ENCODE measurements around the gene PMS2. TPM values are rescaled to one million over a fixed set of nuclear protein-coding genes. Genes with fewer than 3 reads are reported as not detected.

PMS2 gene
- total and polyA plus RNA-seq, 9 of the 15 experiments (the other 6 are each of a cell fraction or from before 2014, with no cell fraction given): 4.9 to 27.6 (median 16.5) TPM

DNA sequence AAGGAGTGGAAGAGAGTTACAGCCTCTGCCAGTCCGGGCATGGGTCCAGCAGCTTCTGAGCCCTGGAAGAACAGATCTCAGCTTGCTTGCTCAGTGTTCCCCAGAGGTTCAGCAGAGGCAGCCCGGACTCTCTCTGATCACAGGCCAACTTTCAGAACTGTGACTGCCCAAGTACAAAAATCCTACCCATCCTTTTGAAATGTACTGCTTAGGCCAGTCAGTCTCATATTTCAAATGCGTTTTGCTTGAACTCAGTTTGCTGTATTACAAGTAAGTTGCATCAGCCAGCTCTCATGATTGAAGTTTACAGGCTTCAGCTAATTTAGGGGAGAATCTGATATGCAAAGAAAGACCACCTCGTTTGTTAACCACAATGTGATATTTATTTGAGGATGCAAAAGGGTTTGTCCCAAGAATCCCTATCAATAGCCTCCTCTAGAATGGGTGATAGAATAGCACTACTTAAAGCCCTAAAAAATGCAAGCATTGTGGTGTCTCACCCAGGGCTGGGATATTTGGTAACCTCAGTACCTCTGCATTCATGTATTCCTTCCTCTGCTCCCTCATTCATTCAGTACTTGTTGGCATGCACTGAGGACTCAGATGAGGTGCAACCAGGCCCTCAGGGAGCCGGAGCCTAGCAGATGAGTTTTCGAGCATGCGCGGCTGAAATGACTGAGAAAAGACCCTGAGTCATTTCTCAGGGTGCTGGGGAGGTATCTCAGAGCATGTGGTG is 7.2 kb upstream of the PMS2 start:
- Histone ChIP-seq H3K27me3 (ENCODE audit: control insufficient read depth in 2 of 2, insufficient read depth in 2 of 2, low read length in 2 of 2) (no peaks in the 10 kb centered on the region), H3K4me1 (replicated peaks in 1 of 2; ENCODE audit: control insufficient read depth in 2 of 2, insufficient read depth in 2 of 2, low read length in 2 of 2) (peaks cover 2 to 17% of the 10 kb centered on the region in 2 experiments; a peak in 4 of 5 replicates), H3K9ac (ENCODE audit: insufficient read depth in 1 of 2, low read depth in 2 of 2, low read length in 2 of 2) (peak overlapping the region in 1 of 2 experiments; percentile 57; a peak in 2 of 4 replicates), H3K9me1 (ENCODE audit: control insufficient read depth, insufficient read depth, low read length) (no peaks in the 10 kb centered on the region), H3K27ac (ENCODE audit: extremely low read depth, low read depth, low read length) (peak overlapping the region; percentile 78), H4K20me1 (replicated peaks; ENCODE audit: control insufficient read depth, insufficient read depth, low read length) (no peaks in the 10 kb centered on the region), H3K79me2 (ENCODE audit: control insufficient read depth, insufficient read depth, low read length) (peaks cover 29% of the 10 kb centered on the region), H3K36me3 (ENCODE audit: control insufficient read depth, insufficient read depth, low read length) (peaks cover 89% of the 10 kb centered on the region), H3K4me2 (ENCODE audit: insufficient read depth, low read length) (0 out of 2 replicates have a peak overlapping the region, but pooled peaks have one; percentile 3), H2AFZ (ENCODE audit: low read depth, low read length) (no peak overlapping the region), H3K9me3 (replicated peaks; ENCODE audit: control insufficient read depth, insufficient read depth, low read depth, low read length) (no peaks in the 10 kb centered on the region), H3K4me3 (no peak overlapping the region)
- intact Hi-C loops (cut with micrococcal nuclease) (no loop called here), in situ Hi-C loops (cut with MboI) (no loop called here)
- ATAC-seq: peak; percentile 80
- POLR2A ChIA-PET: interaction anchor here (0.8 to 2.0 kb wide), 6 partner anchors 8 to 318 kb away, joined by 3 to 16 read pairs (median 4); partner anchors contain the start of gene ANKRD61
- CTCF ChIA-PET (ENCODE audit: low intra/inter-chr PET ratio): no interaction called here
- BruUV-seq (replicated peaks): no TSS peak
- WGBS (ENCODE audit: insufficient coverage, low coverage, missing lambda C conversion rate): 73% methylated on average over 8 of the region's 8 CpGs
- peak in 1 of 4 experiments; percentile 37 for DNase-seq (ENCODE audit: extremely low read depth in 1 of 4, low spot score in 3 of 4)
- no peak for FAIRE-seq
- TF ChIP-seq JUND (IDR thresholded peaks at IDR 0.05; ENCODE audit: borderline replicate concordance, low read depth, low read length) (peak; percentile 73; the same call in 1 of the 2 replicates), JUND (tag; IDR thresholded peaks at IDR 0.05; ENCODE audit: borderline replicate concordance, low read depth, low read length) (peak; percentile 43; the same call in 1 of the 3 replicates), GABPB1 (CRISPR knock-in tag; IDR thresholded peaks at IDR 0.05) (peak; percentile 56; the same call in 1 of the 2 replicates), TAL1 (IDR thresholded peaks at IDR 0.05) (no peak), POLR2AphosphoS2 (IDR thresholded peaks at IDR 0.05; ENCODE audit: low read length) (no peak; the same call in 1 of the 2 replicates), ZNF695 (CRISPR knock-in tag; IDR thresholded peaks at IDR 0.05) (no peak), SMARCC2 (IDR thresholded peaks at IDR 0.05; ENCODE audit: low read depth) (no peak; the same call in 1 of the 2 replicates), KLF16 (IDR thresholded peaks at IDR 0.05) (no peak), JUN (IDR thresholded peaks at IDR 0.05; ENCODE audit: borderline replicate concordance, low read depth, low read length) (peak; percentile 25; the same call in 1 of the 2 replicates), JUN (CRISPR knock-in tag; IDR thresholded peaks at IDR 0.05; ENCODE audit: borderline replicate concordance) (no peak), ZNF134 (CRISPR knock-in tag; conservative IDR thresholded peaks at IDR 0.05) (no peak), CHCHD3 (CRISPR knock-in tag; IDR thresholded peaks at IDR 0.05) (no peak), XRCC3 (IDR thresholded peaks at IDR 0.05) (no peak), ZNF644 (tag; IDR thresholded peaks at IDR 0.05; ENCODE audit: low read depth) (peak; percentile 68), TCF3 (CRISPR knock-in tag; IDR thresholded peaks at IDR 0.05) (no peak), MEIS2 (IDR thresholded peaks at IDR 0.05; ENCODE audit: partially characterized antibody) (peak; percentile 69), HIVEP1 (CRISPR knock-in tag; IDR thresholded peaks at IDR 0.05) (no peak), CBX5 (IDR thresholded peaks at IDR 0.05; ENCODE audit: borderline replicate concordance, low read depth) (no peak), ZNF232 (CRISPR knock-in tag; IDR thresholded peaks at IDR 0.05) (no peak)
- TF ChIP-seq, protein P1, sequence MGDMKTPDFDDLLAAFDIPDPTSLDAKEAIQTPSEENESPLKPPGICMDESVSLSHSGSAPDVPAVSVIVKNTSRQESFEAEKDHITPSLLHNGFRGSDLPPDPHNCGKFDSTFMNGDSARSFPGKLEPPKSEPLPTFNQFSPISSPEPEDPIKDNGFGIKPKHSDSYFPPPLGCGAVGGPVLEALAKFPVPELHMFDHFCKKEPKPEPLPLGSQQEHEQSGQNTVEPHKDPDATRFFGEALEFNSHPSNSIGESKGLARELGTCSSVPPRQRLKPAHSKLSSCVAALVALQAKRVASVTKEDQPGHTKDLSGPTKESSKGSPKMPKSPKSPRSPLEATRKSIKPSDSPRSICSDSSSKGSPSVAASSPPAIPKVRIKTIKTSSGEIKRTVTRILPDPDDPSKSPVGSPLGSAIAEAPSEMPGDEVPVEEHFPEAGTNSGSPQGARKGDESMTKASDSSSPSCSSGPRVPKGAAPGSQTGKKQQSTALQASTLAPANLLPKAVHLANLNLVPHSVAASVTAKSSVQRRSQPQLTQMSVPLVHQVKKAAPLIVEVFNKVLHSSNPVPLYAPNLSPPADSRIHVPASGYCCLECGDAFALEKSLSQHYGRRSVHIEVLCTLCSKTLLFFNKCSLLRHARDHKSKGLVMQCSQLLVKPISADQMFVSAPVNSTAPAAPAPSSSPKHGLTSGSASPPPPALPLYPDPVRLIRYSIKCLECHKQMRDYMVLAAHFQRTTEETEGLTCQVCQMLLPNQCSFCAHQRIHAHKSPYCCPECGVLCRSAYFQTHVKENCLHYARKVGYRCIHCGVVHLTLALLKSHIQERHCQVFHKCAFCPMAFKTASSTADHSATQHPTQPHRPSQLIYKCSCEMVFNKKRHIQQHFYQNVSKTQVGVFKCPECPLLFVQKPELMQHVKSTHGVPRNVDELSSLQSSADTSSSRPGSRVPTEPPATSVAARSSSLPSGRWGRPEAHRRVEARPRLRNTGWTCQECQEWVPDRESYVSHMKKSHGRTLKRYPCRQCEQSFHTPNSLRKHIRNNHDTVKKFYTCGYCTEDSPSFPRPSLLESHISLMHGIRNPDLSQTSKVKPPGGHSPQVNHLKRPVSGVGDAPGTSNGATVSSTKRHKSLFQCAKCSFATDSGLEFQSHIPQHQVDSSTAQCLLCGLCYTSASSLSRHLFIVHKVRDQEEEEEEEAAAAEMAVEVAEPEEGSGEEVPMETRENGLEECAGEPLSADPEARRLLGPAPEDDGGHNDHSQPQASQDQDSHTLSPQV (IDR thresholded peaks at IDR 0.05): peak; percentile 91
